IPS DF 6.9 (cell line): ENCODE measurements around the gene MRPS25.
"Not testable (repeated sequence)": the region's sequence is repeated elsewhere in the genome, so short reads cannot be mapped to it uniquely, and the experiment has no call there.

Source experiments
- DNase-seq: peaks from one replicate; pipeline ENCODE4 v3.0.0-alpha.2; 2013; ENCODE audit warnings: low read depth, low spot score
- H3K27ac ChIP-seq: one replicate; pipeline ENCODE4 v1.5.1; 2013; ENCODE audit warnings: low read length, control low read depth
- H3K27me3 ChIP-seq: 2 replicates; pipeline ENCODE4 v1.6.1; 2013; ENCODE audit warnings: mild to moderate bottlenecking, low read length; ENCODE audit not compliant: control insufficient read depth, insufficient read depth
- H3K36me3 ChIP-seq: 2 replicates; pipeline ENCODE4 v1.6.1; 2013; ENCODE audit warnings: low read length; ENCODE audit not compliant: control insufficient read depth, insufficient read depth
- H3K4me1 ChIP-seq: 2 replicates; pipeline ENCODE4 v1.6.1; 2013; ENCODE audit warnings: low read length; ENCODE audit not compliant: control insufficient read depth, insufficient read depth
- H3K4me3 ChIP-seq: 2 replicates; pipeline ENCODE4 v1.5.1; 2013; ENCODE audit warnings: mild to moderate bottlenecking, low read length
- H3K9me3 ChIP-seq: 2 replicates; pipeline ENCODE4 v1.6.1; 2013; ENCODE audit warnings: low read length, inconsistent platforms; ENCODE audit not compliant: control insufficient read depth, insufficient read depth
- WGBS: extraction: QIAGEN DNeasy Blood & Tissue Kit; methylation state at CpG from one replicate; pipeline ENCODE4 v1.1.7; 2013; ENCODE audit warnings: mixed read lengths, missing lambda C conversion rate; ENCODE audit not compliant: insufficient read length, insufficient coverage; 5-methylcytosine and 5-hydroxymethylcytosine counted together

MRPS25 gene

GRCh38 chr3:15017191-15017590, 47.9 kb downstream of the MRPS25 start:
- H3K36me3 ChIP-seq = peaks cover 22% of the 10 kb centered on the region; the same call in 1 of the 2 replicates
- H3K27ac ChIP-seq = no peak overlapping the region
- H3K9me3 ChIP-seq = no peaks in the 10 kb centered on the region
- H3K4me1 ChIP-seq = no peaks in the 10 kb centered on the region
- no peak for DNase-seq
- H3K27me3 ChIP-seq = no peaks in the 10 kb centered on the region
- WGBS = no CpG with 5 or more reads among the region's 2 CpGs
- H3K4me3 ChIP-seq = no peak overlapping the region

- no peak for DNase-seq
- Histone ChIP-seq H3K27ac (no peak overlapping the region), H3K36me3 (peaks cover 17% of the 10 kb centered on the region; the same call in 1 of the 2 replicates), H3K4me1 (no peaks in the 10 kb centered on the region), H3K9me3 (no peaks in the 10 kb centered on the region), H3K27me3 (no peaks in the 10 kb centered on the region), H3K4me3 (no peak overlapping the region)
- WGBS = no CpG with 5 or more reads among the region's 4 CpGs
Observed at GRCh38 chr3:15015456-15015855, 49.7 kb downstream of the MRPS25 start.

GRCh38 chr3:15014606-15015328, 50.3 kb downstream of the MRPS25 start:
- DNase-seq = no peak
- H3K36me3 ChIP-seq = peaks cover 12% of the 10 kb centered on the region; the same call in 1 of the 2 replicates

GRCh38 chr3:15011174-15011573, 53.9 kb downstream of the MRPS25 start:
- no peak overlapping the region for H3K4me3 ChIP-seq
- no peaks in the 10 kb centered on the region for H3K9me3 ChIP-seq
- peaks cover 7% of the 10 kb centered on the region; the same call in 1 of the 2 replicates for H3K36me3 ChIP-seq
- no peak for DNase-seq
- no peaks in the 10 kb centered on the region for H3K27me3 ChIP-seq
- no CpG with 5 or more reads among the region's 5 CpGs for WGBS
- H3K4me1 ChIP-seq = no peaks in the 10 kb centered on the region
- no peak overlapping the region for H3K27ac ChIP-seq

More at GRCh38 chr3:15014606-15015328, 50.3 kb downstream of the MRPS25 start:
- no peak overlapping the region for H3K27ac ChIP-seq
- no CpG with 5 or more reads among the region's 3 CpGs for WGBS
- H3K9me3 ChIP-seq = no peaks in the 10 kb centered on the region
- H3K4me3 ChIP-seq = no peak overlapping the region
- no peaks in the 10 kb centered on the region for H3K27me3 ChIP-seq
- no peaks in the 10 kb centered on the region for H3K4me1 ChIP-seq

GRCh38 chr3:15010664-15011063, 54.5 kb downstream of the MRPS25 start:
- no CpG with 5 or more reads among the region's 1 CpG for WGBS
- no peak for DNase-seq
- H3K27ac ChIP-seq = no peak overlapping the region
- H3K27me3 ChIP-seq = no peaks in the 10 kb centered on the region
- no peaks in the 10 kb centered on the region for H3K9me3 ChIP-seq
- H3K36me3 ChIP-seq = peaks cover 7% of the 10 kb centered on the region; the same call in 1 of the 2 replicates
- no peaks in the 10 kb centered on the region for H3K4me1 ChIP-seq
- H3K4me3 ChIP-seq = no peak overlapping the region

- DNase-seq = no peak
- Histone ChIP-seq H3K27me3 (no peaks in the 10 kb centered on the region), H3K4me1 (no peaks in the 10 kb centered on the region), H3K36me3 (peaks cover 7% of the 10 kb centered on the region; the same call in 1 of the 2 replicates), H3K9me3 (no peaks in the 10 kb centered on the region), H3K27ac (no peak overlapping the region), H3K4me3 (no peak overlapping the region)
- no CpG with 5 or more reads among the region's 5 CpGs for WGBS
Observed at GRCh38 chr3:15009167-15009566, 55.9 kb downstream of the MRPS25 start.

GRCh38 chr3:15007681-15008141, 57.4 kb downstream of the MRPS25 start:
- no peaks in the 10 kb centered on the region for H3K9me3 ChIP-seq
- no peaks in the 10 kb centered on the region for H3K27me3 ChIP-seq
- DNase-seq = no peak
- no peaks in the 10 kb centered on the region for H3K4me1 ChIP-seq
- no CpG with 5 or more reads among the region's 4 CpGs for WGBS
- H3K36me3 ChIP-seq = no peaks in the 10 kb centered on the region
- H3K4me3 ChIP-seq = no peak overlapping the region
- no peak overlapping the region for H3K27ac ChIP-seq

- no CpG with 5 or more reads among the region's 6 CpGs for WGBS
- not testable (repeated sequence) for H3K4me1 ChIP-seq, H3K36me3 ChIP-seq, H3K27ac ChIP-seq, H3K9me3 ChIP-seq, H3K27me3 ChIP-seq, H3K4me3 ChIP-seq, DNase-seq
Observed at GRCh38 chr3:14999182-14999581, 65.9 kb downstream of the MRPS25 start.
